GM12875 (cell line): Measurements from ENCODE around the gene PTPRH.

ENCODE experiments used
- H3K4me3 ChIP-seq: one replicate; pipeline ENCODE4 v1.5.1; 2011; ENCODE audit warnings: low read depth, low read length, control low read depth
- TF ChIP-seq, protein P1 (sequence below): IDR thresholded peaks from 2 replicates; pipeline ENCODE4 v1.5.1; 2011; ENCODE audit warnings: low read depth, mild to moderate bottlenecking, control low read depth, inconsistent platforms, low read length, moderate library complexity, borderline replicate concordance; ENCODE audit not compliant: insufficient read depth

PTPRH gene

DNA sequence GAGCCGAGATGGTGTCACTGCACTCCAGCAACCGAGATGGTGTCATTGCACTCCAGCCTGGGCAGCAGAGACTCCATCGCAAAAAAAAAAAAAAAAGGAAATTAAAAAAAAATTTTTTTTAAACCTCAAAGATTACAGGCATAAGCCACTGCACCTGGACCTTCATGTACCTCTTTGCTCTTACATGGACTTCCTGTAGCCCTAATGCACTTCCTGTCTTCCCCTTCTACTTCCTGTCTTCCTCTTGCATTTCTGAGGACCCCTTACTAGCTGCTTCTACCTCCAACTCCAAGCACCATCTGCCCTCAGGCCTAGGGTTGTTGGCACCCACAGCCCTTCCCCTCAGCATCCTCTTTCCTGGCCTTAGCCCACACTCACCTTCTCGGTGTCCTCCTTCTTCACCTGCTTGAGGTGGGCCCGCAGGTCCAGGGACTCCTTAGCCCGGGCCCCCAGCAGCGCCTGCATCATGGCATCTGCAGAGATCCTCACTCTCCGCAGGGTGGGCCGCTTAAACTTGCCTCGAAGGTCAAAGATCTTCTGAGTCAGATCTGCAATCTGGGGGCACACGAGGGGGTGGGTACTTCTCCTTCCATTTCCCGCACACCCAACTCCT lies 55.5 kb downstream of the PTPRH start:
- no peak overlapping the region for H3K4me3 ChIP-seq
- TF ChIP-seq, protein P1, sequence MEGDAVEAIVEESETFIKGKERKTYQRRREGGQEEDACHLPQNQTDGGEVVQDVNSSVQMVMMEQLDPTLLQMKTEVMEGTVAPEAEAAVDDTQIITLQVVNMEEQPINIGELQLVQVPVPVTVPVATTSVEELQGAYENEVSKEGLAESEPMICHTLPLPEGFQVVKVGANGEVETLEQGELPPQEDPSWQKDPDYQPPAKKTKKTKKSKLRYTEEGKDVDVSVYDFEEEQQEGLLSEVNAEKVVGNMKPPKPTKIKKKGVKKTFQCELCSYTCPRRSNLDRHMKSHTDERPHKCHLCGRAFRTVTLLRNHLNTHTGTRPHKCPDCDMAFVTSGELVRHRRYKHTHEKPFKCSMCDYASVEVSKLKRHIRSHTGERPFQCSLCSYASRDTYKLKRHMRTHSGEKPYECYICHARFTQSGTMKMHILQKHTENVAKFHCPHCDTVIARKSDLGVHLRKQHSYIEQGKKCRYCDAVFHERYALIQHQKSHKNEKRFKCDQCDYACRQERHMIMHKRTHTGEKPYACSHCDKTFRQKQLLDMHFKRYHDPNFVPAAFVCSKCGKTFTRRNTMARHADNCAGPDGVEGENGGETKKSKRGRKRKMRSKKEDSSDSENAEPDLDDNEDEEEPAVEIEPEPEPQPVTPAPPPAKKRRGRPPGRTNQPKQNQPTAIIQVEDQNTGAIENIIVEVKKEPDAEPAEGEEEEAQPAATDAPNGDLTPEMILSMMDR = no peak

DNA sequence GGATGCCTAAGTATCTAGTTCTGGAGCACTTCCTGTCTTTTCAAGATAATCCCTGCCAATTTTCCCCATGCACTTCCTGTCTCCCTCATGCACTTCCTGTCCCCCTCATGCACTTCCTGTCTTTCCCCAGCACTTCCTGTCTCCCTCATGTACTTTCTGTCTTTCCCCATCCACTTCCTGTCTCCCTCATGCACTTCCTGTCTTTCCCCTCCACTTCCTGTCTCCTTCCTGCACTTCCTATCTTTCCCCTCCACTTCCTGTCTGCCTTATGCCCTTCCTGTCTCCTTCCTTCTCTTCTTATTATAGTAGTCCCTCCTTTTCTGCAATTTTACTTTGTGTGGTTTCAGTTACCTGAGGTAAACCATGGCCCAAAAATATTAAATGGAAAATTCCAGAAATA lies 57.3 kb downstream of the PTPRH start:
- H3K4me3 ChIP-seq = no peak overlapping the region
- TF ChIP-seq, protein P1 = no peak

DNA sequence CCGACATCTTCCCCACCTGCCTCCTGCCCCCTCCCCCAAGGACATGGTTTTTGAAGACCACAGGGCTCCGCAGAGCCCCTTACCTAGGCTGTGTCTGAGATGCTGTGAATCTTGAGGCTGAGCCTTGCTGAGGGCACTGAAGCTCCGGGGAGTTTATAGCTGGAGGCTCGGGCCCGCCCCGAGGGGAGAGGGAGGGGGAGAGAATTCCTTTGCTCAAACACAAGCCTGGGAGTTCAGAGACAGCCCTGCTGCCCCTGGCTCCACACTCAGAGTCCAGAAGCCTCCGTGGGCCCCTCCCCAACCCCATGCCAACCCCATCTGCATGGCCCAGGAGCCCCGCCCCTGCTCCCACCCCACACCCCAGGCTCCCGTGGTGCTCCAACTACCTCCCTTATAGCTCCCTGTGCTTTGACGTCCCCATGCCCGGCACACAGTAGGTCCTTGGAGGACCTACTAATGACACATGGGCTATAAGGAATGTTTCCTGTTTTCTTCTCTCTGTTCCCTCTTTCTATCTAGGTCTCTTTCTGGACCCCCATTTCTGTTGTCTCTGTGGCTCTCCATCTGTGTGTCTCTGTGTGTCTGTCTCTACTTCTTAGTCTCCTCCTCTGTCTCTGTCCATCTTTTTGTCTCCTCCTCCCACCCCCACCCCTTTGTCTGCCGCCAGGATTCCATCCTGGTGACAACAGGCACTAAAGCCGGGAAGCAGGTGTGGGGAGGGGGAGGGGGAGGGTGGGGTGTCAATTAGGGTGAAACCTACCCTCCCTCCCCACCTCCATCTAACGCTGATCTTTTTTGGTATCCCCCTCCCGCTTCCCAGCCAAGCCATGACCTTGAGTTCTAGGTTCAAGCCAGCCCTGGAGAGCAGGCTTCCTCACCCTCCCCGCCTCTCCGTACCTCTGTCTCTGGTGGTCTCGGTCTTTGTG lies 60.0 kb downstream of the PTPRH start, which contains the start of gene TNNT1:
TNNT1 (minus strand) TSS at position 129 of the 926 bp plus-strand sequence. CDS start 2,049 bp downstream, outside the sequence.
- H3K4me3 ChIP-seq = no peak within 1 kb of the TSS

DNA sequence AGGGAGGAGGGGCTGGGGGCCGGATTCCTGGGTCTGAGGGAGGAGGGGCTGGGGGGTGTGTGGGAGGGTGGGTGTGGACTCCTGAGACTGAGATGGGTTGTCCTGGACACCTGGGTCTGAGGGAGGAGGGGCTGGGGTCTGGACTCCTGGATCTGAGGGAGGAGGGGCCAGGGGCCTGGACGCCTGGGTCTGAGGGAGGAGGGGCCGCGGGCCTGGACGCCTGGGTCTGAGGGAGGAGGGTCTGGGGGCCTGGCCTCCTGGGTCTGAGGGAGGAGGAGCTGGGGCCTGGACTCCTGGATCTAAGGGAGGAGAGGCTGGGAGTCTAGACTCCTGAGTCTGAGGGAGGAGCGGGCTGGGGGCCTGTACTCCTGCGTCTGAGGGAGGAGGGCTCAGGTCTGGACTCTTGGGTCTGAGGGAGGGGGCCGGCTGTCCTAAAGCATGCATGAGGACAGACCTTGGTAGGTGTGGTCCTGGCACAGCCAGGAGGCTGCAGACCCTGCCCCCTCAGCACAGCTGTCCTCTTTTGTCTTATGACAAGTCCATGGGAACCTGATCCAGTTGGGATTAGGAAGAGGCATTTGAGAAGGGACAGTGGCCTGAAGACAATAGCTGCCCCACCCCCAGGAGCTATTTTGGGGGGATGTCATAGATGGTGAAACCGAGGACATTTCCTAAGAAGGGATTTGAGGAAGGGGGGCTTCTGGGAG lies 61.6 kb downstream of the PTPRH start:
- no peak overlapping the region for H3K4me3 ChIP-seq
- TF ChIP-seq, protein P1 = no peak

More for the DNA sequence above, 60.0 kb downstream of the PTPRH start, which contains the start of gene TNNT1:
- TF ChIP-seq, protein P1 = no peak

DNA sequence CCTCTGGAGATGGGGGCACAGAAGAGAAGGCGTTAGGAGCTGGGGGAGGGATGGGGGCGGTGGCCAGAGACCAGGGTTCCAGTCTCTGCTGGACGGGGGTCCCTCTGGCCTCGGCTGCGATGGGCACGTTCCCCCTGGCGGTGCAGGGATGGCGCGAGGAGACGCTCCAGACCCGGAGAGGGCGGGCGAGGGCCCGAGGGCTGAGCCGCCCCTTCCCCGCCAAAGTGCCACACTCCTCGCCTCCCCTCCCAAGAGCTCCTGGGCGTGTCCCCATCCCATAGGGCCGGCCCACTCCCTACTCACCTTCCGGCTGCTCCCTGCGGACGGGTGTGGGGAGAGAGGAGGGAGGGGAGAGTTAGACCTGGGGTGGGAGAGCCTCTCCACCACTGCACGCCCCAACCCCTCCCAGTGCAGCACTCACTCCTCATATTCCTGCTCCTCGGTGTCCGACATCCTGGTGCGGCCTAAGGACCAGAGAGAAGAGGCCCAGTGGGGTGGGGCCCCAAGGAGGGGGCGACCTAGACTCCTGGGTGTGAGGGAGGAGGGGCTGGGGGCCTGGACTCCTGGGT lies 62.5 kb downstream of the PTPRH start:
- TF ChIP-seq, protein P1 = no peak
- no peak overlapping the region for H3K4me3 ChIP-seq

DNA sequence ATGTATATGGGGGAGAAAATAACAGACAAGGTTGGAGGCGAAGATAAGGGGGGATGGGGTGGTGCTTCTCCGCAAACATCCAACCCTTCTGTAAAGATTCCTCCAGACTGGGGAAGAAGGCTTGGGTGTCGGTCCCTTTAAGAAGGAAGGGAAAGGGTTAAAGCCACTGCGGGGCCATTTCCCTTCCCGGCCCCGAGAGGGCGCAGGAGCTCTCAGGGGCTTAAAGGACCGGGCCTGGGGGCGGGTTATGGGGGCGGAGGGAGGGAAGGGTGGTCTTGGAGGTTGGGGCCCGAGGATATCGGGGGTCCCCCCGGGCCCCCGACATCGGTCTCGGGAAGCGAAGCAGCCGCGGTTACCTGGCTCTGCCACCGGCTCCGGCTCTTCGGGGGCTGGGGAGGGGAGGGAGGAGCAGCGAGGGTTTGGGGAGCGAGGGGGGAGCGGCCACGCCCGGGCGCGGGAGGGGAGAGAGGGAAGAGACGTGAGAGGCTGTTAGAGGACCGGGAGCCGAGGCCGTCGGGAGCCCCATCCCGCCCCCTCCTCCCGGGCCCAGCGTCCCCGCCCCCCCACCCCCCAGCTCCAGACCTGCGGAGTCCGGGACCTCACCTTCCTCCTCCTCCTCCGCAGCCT lies 63.1 kb downstream of the PTPRH start:
- TF ChIP-seq, protein P1 = peak; percentile 73
- H3K4me3 ChIP-seq = no peak overlapping the region
